ENCODE measurements around the gene CPNE5.

Gene CPNE5

DNA sequence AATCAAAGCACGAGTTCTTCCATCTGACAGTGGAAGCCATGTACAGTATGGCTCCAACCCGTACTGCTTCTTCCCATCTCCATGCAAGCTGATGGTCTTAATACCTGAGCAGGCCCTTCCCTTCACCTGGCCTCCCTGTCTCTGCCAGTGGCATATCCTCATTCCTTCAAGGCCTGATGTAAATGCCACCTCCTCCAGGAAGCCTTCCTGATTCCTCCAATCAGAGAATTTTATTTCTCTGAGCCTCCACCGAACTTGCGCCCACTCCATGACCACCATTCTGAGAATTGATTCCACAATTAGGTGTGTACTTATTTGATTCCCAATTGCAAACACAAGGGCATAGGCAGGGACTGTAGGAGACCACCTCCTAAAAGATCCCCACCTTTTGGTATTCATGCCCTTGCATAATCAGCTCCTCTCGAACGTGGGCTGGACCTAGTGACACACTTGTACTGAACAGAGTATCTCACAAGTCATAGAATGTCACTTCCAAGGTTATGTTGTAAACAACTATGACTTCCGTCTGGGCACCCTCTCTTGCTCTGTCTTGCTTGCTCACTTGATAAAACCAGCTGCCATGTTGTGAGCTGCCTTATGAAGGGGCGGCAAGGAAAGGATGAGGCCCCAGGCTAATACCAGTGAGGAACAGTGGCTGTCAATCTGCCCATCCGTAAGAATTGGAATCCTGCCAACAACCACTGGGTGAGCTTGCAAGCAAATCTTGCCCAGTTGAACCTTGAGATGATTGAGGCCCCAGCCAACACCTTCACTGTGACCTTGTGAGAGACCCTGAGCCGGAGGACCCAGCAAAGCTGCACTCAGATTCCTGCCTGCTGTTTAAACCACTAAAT, 38.8 kb downstream of the CPNE5 start:
- peaks cover 13% of the 10 kb centered on the region for H3K4me1 ChIP-seq (ENCODE audit: control insufficient read depth, insufficient read depth, low read length)
- no peak overlapping the region for H3K9ac ChIP-seq (ENCODE audit: low read length)
- H3K36me3 ChIP-seq (ENCODE audit: control insufficient read depth, insufficient read depth, low read length): no peaks in the 10 kb centered on the region
- H3K9me3 ChIP-seq (ENCODE audit: control insufficient read depth, insufficient read depth, low read depth, low read length): no peaks in the 10 kb centered on the region
- no peak overlapping the region for H3K4me3 ChIP-seq (ENCODE audit: low read depth, low read length)
- no peaks in the 10 kb centered on the region for H3K27me3 ChIP-seq (ENCODE audit: control insufficient read depth, insufficient read depth, low read length)
- no peak overlapping the region for H3K27ac ChIP-seq (ENCODE audit: low read depth, low read length)

DNA sequence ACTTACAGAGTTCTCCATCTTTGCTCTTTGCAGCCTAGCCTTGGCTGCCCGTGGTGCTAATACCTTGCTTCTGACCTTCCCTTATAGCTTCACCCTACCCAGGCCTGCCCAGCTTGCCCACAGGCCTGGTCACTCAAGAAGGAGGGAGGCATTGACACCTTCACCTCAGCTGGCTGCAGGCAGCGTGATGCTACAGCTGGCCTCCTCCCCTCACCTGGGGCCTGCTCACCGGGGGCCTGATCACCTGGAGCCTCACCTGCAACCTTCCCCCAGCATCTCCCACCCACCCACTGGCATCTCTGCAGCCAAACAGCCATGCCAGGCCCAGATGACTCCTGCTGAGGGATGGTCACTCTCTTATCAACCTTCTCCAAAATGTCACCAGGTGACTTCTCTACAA, 40.4 kb downstream of the CPNE5 start:
- Histone ChIP-seq H3K27ac (ENCODE audit: low read depth, low read length) (no peak overlapping the region), H3K4me1 (ENCODE audit: control insufficient read depth, insufficient read depth, low read length) (peaks cover 6% of the 10 kb centered on the region), H3K4me3 (ENCODE audit: low read depth, low read length) (no peak overlapping the region), H3K36me3 (ENCODE audit: control insufficient read depth, insufficient read depth, low read length) (no peaks in the 10 kb centered on the region), H3K9ac (ENCODE audit: low read length) (no peak overlapping the region), H3K27me3 (ENCODE audit: control insufficient read depth, insufficient read depth, low read length) (no peaks in the 10 kb centered on the region), H3K9me3 (ENCODE audit: control insufficient read depth, insufficient read depth, low read depth, low read length) (no peaks in the 10 kb centered on the region)

DNA sequence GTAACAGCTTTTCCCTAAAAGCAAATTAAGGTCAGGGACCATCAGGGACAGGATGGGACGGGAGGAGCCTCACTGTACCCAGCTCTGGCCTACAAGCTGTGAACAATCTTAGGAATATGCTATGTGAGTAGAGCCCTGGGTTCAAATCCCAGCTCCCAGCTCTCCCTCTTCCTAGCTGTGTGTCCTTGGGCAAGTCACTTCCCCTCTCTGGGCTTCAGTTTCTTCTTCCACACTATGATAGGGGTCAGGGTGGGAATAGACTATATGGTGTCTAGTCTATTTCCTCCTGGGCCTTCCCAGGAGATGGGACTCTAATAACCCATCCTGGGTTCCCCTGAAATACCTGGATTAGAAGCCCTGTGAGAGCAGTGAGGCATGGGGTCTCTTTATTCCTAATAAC, 41.6 kb downstream of the CPNE5 start:
- H3K4me3 ChIP-seq (ENCODE audit: low read depth, low read length): no peak overlapping the region
- no peaks in the 10 kb centered on the region for H3K36me3 ChIP-seq (ENCODE audit: control insufficient read depth, insufficient read depth, low read length)
- no peaks in the 10 kb centered on the region for H3K27me3 ChIP-seq (ENCODE audit: control insufficient read depth, insufficient read depth, low read length)
- H3K9me3 ChIP-seq (ENCODE audit: control insufficient read depth, insufficient read depth, low read depth, low read length): no peaks in the 10 kb centered on the region
- no peak overlapping the region for H3K9ac ChIP-seq (ENCODE audit: low read length)
- H3K27ac ChIP-seq (ENCODE audit: low read depth, low read length): no peak overlapping the region
- peaks cover 14% of the 10 kb centered on the region for H3K4me1 ChIP-seq (ENCODE audit: control insufficient read depth, insufficient read depth, low read length)

DNA sequence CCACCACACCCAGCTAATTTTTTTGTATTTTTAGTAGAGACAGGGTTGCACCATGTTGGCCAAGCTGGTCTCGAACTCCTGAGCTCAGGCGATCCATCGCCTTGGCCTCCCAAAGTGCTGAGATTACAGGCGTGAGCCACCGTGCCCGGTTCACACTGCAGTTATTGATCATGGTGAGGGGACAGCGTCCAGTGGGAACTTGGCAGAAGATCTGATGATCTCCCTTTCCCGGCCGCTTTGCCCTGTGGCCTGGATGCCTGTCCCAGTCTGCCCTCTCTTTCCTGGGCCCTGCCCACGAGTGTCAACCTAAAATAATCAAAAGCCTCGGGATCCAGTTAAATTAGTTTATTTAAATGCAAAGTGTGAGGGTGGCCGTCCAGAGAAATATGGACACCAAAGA, 42.2 kb downstream of the CPNE5 start:
- no peak overlapping the region for H3K4me3 ChIP-seq (ENCODE audit: low read depth, low read length)
- peaks cover 14% of the 10 kb centered on the region for H3K4me1 ChIP-seq (ENCODE audit: control insufficient read depth, insufficient read depth, low read length)
- H3K36me3 ChIP-seq (ENCODE audit: control insufficient read depth, insufficient read depth, low read length): no peaks in the 10 kb centered on the region
- no peak overlapping the region for H3K9ac ChIP-seq (ENCODE audit: low read length)
- no peaks in the 10 kb centered on the region for H3K27me3 ChIP-seq (ENCODE audit: control insufficient read depth, insufficient read depth, low read length)
- no peak overlapping the region for H3K27ac ChIP-seq (ENCODE audit: low read depth, low read length)
- no peaks in the 10 kb centered on the region for H3K9me3 ChIP-seq (ENCODE audit: control insufficient read depth, insufficient read depth, low read depth, low read length)

DNA sequence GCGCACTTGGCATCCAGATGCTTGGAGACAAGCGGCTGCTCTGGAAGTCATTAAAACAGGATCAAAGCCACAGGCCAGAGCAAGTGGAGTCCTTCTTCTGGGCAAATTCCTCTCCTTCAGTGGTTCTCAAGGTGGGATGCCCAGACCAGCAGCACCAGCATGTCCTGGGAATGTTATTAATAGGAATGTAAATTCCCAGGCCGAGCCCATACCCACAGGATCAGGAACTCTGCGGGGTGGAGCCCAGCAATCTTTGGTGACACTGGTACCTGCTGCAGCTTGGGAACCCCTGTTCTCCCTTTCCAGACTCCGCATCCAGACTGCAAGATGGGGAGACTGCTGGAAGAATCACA, 44.6 kb downstream of the CPNE5 start:
- Histone ChIP-seq H3K4me3 (ENCODE audit: low read depth, low read length) (no peak overlapping the region), H3K9me3 (ENCODE audit: control insufficient read depth, insufficient read depth, low read depth, low read length) (no peaks in the 10 kb centered on the region), H3K36me3 (ENCODE audit: control insufficient read depth, insufficient read depth, low read length) (no peaks in the 10 kb centered on the region), H3K27ac (ENCODE audit: low read depth, low read length) (no peak overlapping the region), H3K9ac (ENCODE audit: low read length) (no peak overlapping the region), H3K4me1 (ENCODE audit: control insufficient read depth, insufficient read depth, low read length) (peaks cover 14% of the 10 kb centered on the region), H3K27me3 (ENCODE audit: control insufficient read depth, insufficient read depth, low read length) (no peaks in the 10 kb centered on the region)

DNA sequence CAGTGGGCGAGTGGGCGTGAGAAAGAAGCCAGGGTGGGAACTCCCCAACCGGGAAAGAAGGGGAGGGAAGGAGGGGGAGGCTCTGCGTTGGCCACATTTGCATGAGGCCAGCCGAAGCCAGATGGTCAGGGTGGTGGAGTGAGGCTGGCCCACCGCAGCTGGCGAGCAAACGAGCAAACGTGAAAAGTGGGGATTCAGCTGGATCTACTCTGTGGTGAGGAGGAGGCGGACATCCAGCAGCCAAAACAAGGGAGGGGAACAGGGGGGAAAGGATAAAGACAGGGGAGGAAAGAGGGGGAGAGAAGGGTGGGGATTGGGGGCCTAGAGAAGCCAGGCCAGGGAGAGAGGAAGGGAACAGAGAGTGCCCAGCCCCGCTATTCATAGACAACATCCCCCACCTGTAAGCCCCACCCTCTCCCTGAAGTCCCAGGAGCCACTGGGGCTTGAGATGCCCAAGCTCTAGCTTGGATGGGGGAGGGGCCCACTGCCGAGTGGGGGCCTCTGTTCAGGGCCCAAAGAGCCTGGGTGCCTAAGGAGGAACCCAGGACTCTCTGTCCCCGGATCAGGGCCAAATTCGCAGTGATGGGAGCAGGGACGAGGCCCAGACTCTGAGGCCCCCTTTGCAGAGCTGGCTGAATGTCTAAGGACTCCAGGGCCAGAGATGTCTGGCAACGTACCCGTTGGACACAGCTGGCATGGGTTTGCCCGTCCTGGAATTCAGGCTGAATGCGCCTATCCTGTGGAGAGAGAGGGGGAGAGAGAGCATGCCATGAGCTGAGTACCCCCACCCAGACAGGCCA, 45.1 kb downstream of the CPNE5 start:
- no peak overlapping the region for H3K9ac ChIP-seq (ENCODE audit: low read length)
- peaks cover 20% of the 10 kb centered on the region for H3K4me1 ChIP-seq (ENCODE audit: control insufficient read depth, insufficient read depth, low read length)
- H3K4me3 ChIP-seq (ENCODE audit: low read depth, low read length): peak overlapping the region; percentile 18; the same call in 1 of the 2 replicates
- no peak overlapping the region for H3K27ac ChIP-seq (ENCODE audit: low read depth, low read length)
- H3K27me3 ChIP-seq (ENCODE audit: control insufficient read depth, insufficient read depth, low read length): no peaks in the 10 kb centered on the region
- H3K36me3 ChIP-seq (ENCODE audit: control insufficient read depth, insufficient read depth, low read length): no peaks in the 10 kb centered on the region
- no peaks in the 10 kb centered on the region for H3K9me3 ChIP-seq (ENCODE audit: control insufficient read depth, insufficient read depth, low read depth, low read length)

DNA sequence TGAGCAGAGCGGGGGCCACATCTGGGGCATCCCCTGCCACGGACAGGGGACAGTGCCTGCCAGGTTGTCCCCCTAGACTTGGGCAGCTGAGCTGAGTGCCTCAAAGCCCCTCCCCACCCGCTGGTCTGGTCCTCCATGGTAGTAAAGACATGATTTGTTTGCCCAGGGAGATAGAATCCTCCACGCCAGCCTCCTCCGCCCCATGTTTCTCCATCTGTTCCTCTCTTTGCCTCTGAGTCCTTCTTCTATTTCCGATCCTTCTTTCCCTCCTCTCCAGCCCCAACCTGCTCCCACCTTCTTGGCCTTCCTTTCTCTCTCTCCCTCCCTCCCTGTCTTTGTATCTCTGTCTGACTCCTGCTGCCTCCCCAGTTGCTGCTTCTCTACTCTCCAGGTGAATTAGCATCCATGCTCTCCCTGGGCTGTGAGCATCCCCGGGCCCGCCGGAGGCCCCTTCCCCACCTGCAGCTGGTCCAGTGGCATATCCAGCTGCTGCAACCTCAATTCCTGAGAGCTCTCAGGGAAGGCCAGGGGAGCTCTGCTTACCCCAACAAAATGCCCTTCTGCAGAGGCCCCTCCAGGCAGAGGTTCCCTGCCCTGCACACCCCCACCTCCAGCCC, 45.8 kb downstream of the CPNE5 start:
- Histone ChIP-seq H3K4me1 (ENCODE audit: control insufficient read depth, insufficient read depth, low read length) (peaks cover 27% of the 10 kb centered on the region), H3K4me3 (ENCODE audit: low read depth, low read length) (peak overlapping the region; percentile 18; the same call in 1 of the 2 replicates), H3K9ac (ENCODE audit: low read length) (no peak overlapping the region), H3K9me3 (ENCODE audit: control insufficient read depth, insufficient read depth, low read depth, low read length) (no peaks in the 10 kb centered on the region), H3K27ac (ENCODE audit: low read depth, low read length) (no peak overlapping the region), H3K27me3 (ENCODE audit: control insufficient read depth, insufficient read depth, low read length) (no peaks in the 10 kb centered on the region), H3K36me3 (ENCODE audit: control insufficient read depth, insufficient read depth, low read length) (no peaks in the 10 kb centered on the region)

DNA sequence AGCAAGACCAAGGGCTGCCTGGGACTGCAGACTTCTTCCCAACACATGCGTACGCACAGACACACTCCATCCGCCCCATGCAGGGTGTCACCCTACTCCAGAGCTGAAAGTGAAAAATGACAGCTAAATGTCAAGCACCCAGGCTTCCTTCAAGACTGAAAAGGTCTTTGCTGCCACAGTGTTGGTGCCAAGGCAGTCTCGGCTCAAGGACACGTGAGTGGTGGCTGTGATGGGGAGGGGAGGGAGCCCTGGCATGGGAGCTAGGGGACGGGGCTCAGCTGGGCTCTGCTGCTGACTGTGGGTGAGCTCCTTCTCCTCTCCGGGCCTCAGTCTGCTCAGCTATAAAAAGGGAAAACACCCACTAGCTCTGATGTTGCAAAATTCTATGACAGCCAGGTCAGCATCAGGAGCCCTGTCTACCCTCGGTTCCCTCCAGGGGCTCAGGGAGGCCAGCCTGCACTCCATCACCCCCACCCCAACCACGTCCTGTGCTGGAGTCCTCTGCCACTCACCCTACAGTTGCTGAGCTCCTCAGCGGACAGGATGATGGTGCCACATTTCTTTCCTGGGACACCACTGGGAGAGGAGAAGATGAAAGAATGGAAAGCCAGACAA, 47.6 kb downstream of the CPNE5 start:
- no peak overlapping the region for H3K9ac ChIP-seq (ENCODE audit: low read length)
- no peaks in the 10 kb centered on the region for H3K36me3 ChIP-seq (ENCODE audit: control insufficient read depth, insufficient read depth, low read length)
- H3K4me3 ChIP-seq (ENCODE audit: low read depth, low read length): no peak overlapping the region
- no peaks in the 10 kb centered on the region for H3K27me3 ChIP-seq (ENCODE audit: control insufficient read depth, insufficient read depth, low read length)
- no peaks in the 10 kb centered on the region for H3K9me3 ChIP-seq (ENCODE audit: control insufficient read depth, insufficient read depth, low read depth, low read length)
- H3K4me1 ChIP-seq (ENCODE audit: control insufficient read depth, insufficient read depth, low read length): peaks cover 29% of the 10 kb centered on the region
- no peak overlapping the region for H3K27ac ChIP-seq (ENCODE audit: low read depth, low read length)

DNA sequence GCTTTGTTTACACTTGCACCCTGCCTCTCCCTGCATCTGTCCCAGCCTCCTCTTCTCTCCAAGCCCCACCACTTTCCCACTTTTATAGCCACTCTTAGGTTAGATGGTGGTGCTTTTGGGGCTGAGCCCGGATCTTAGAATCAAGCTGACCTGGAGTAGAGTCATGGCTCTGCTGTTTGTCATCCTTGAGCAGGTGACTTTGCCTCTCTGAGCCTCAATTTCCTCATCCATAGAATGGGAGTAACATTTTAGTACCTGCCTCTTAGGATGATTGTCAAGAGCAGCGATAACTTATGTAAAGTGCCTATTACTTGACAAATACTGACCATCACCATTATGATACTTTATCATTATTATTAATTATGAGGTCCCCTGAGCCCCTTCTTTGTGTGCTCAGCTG, 48.2 kb downstream of the CPNE5 start:
- no peaks in the 10 kb centered on the region for H3K9me3 ChIP-seq (ENCODE audit: control insufficient read depth, insufficient read depth, low read depth, low read length)
- H3K27me3 ChIP-seq (ENCODE audit: control insufficient read depth, insufficient read depth, low read length): no peaks in the 10 kb centered on the region
- no peak overlapping the region for H3K9ac ChIP-seq (ENCODE audit: low read length)
- H3K36me3 ChIP-seq (ENCODE audit: control insufficient read depth, insufficient read depth, low read length): no peaks in the 10 kb centered on the region
- H3K4me3 ChIP-seq (ENCODE audit: low read depth, low read length): no peak overlapping the region
- peaks cover 29% of the 10 kb centered on the region for H3K4me1 ChIP-seq (ENCODE audit: control insufficient read depth, insufficient read depth, low read length)
- no peak overlapping the region for H3K27ac ChIP-seq (ENCODE audit: low read depth, low read length)

DNA sequence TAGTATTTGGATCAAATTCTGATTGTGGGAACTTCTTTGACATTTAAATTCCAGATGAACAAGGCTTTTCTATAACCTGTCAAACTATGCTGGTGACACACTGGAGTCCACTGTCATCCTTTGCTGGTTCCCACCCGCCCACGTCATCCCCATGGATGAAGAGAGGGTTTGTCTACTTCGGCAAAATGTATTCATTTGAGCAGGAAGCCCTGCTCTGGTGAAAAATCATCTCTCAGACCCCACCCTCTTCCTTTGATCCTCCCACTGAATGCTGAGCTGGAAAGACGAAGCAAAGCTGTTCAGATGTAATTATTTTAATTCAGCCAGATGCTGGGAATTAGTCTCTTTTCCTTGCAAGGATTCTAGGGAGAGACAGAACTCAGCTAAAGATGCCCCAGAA, 50.5 kb downstream of the CPNE5 start:
- H3K4me3 ChIP-seq (ENCODE audit: low read depth, low read length): no peak overlapping the region
- no peaks in the 10 kb centered on the region for H3K36me3 ChIP-seq (ENCODE audit: control insufficient read depth, insufficient read depth, low read length)
- H3K9ac ChIP-seq (ENCODE audit: low read length): no peak overlapping the region
- H3K9me3 ChIP-seq (ENCODE audit: control insufficient read depth, insufficient read depth, low read depth, low read length): no peaks in the 10 kb centered on the region
- H3K27ac ChIP-seq (ENCODE audit: low read depth, low read length): no peak overlapping the region
- H3K27me3 ChIP-seq (ENCODE audit: control insufficient read depth, insufficient read depth, low read length): no peaks in the 10 kb centered on the region
- H3K4me1 ChIP-seq (ENCODE audit: control insufficient read depth, insufficient read depth, low read length): peaks cover 22% of the 10 kb centered on the region
